Ovary (tissue), 9 donors: ENCODE results near the gene SMARCD2. TPM values are rescaled to one million over a fixed set of nuclear protein-coding genes. Genes with fewer than 3 reads are reported as not detected.

Experiments
- DNase-seq, 5 donors: peaks; one replicate each; pipeline ENCODE4 v3.0.0-alpha.2; 2019 to 2020
- H3K27ac ChIP-seq, 2 donors: fragments of 200-600 bp; one replicate each; pipeline versions ENCODE4 v1.5.1 to v1.8.0; 2019 to 2022
- H3K27me3 ChIP-seq: fragments of 200-600 bp; one replicate; pipeline ENCODE4 v1.8.0; 2022
- H3K36me3 ChIP-seq: fragments of 200-600 bp; sonication (generic); one replicate; pipeline ENCODE4 v1.5.1; 2019
- H3K4me1 ChIP-seq: one replicate; pipeline ENCODE4 v1.8.1; 2013; ENCODE audit warnings: mild to moderate bottlenecking, moderate library complexity; ENCODE audit not compliant: insufficient read depth
- H3K4me3 ChIP-seq: fragments of 200-600 bp; sonication (generic); one replicate; pipeline ENCODE4 v1.5.1; 2017
- H3K9me3 ChIP-seq, 2 donors: fragments of 200-600 bp in 1 of 2; sonication (generic) in 1 of 2; one replicate each; pipeline versions ENCODE4 v1.5.1 to v1.8.1; 2013 to 2019; ENCODE audit warnings: mild to moderate bottlenecking in 1 of 2, moderate library complexity in 1 of 2
- EP300 ChIP-seq: sonication (generic); formaldehyde crosslinking; IDR thresholded peaks from one replicate; pipeline ENCODE4 v1.6.1; 2017; ENCODE audit warnings: antibody characterized with exemption
- POLR2A ChIP-seq: fragments of 450-650 bp; IDR thresholded peaks from one replicate; pipeline ENCODE4 v1.6.1; 2017; ENCODE audit warnings: antibody characterized with exemption, mild to moderate bottlenecking, moderate library complexity
- WGBS, 3 donors: extraction: QIAGEN DNeasy Blood & Tissue Kit in 1 of 3; methylation state at CpG; one replicate each; pipeline versions ENCODE4 v1.1.5 to v1.1.7; 2013 to 2017; 5-methylcytosine and 5-hydroxymethylcytosine counted together
- intact Hi-C, 4 donors: fragments of 100-400 bp; cut with DNase I; formaldehyde crosslinking; loops; one replicate each; pipeline versions ENCODE4 v1.11.0 to v1.15.1; 2022 to 2023
- polyA plus RNA-seq, 2 donors: library from polyadenylated mRNA; stranded (reverse); fragments of 200-250 nt in 1 of 2; fragments of 350-450 nt in 1 of 2; fragmentation: Illumina TruSeq in 1 of 2; extraction: RNeasy Lipid Tissue Mini Kit (QIAGEN cat#74804) in 1 of 2; gene quantifications; one replicate each; pipeline ENCODE4 v1.2.3, GENCODE V29; 2013 to 2014
- total RNA-seq, 7 donors: library from RNA; depleted of rRNA in 2 of 7; stranded (reverse); fragments of >200 nt in 2 of 7; fragmentation: NEBNext Ultra II Directional in 3 of 7; extraction: Animal tissue kit (Norgen Biotek cat#: 25700) in 3 of 7; gene quantifications; one replicate each; pipeline versions ENCODE4 v1.1.0 to v1.2.4, GENCODE V29; 2016 to 2023
- TF ChIP-seq, protein P1 (sequence below), 3 donors: fragments of 450-650 bp in 2 of 3; fragments of 200-600 bp in 1 of 3; IDR thresholded peaks; one replicate each; pipeline versions ENCODE4 v1.5.1 to v1.8.0; 2016 to 2022; ENCODE audit warnings: antibody characterized with exemption in 3 of 3, mild to moderate bottlenecking in 1 of 3
- donor health status: DM: no; HTN: no; CAD: no; lungs with moderate emphysema.
- donor health status: DM: no; HTN: no; CAD: no.
- donor health status: Bipolar disorder and iron deficiency.
- donor health status: DM: yes; HTN: yes; CAD: no.
- donor health status: DM: no; HTN: no; CAD: no.
- donor health status: DM: yes; HTN: yes; CAD: no.

SMARCD2 gene
- total and polyA plus RNA-seq, 9 donors, result 46.2 to 117 (median 69.8) TPM

DNA sequence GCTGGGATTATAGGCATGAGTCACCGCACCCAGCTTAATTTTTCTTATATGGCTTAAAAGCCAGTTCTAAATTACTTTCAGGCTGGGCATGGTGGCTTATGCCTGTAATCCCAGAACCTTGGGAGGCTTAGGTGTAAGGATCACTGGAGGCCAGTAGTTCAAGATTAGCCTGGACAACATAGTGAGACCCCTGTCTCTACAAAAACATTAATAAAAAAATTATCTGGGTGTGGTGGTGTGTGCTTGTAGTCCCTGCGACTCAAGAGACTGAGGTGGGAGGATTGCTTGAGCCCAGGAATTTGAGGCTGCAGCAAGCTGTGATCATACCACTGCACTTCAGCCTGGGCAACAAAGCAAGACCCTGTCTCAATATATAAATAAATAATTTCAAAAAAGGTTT, 10.8 kb upstream of the SMARCD2 start:
- 74 to 85% (median 79%) methylated on average over 2 of the region's 2 CpGs for whole genome bisulfite sequencing, 3 donors
- Histone ChIP-seq H3K4me1 (peaks cover 4% of the 10 kb centered on the region), H3K27ac (no peak overlapping the region), H3K4me3 (no peak overlapping the region), H3K27me3 (no peaks in the 10 kb centered on the region), H3K9me3 (no peaks in the 10 kb centered on the region), H3K36me3 (no peaks in the 10 kb centered on the region)
- no peak for DNase-seq
- no peak for TF ChIP-seq EP300
- TF ChIP-seq, protein P1, sequence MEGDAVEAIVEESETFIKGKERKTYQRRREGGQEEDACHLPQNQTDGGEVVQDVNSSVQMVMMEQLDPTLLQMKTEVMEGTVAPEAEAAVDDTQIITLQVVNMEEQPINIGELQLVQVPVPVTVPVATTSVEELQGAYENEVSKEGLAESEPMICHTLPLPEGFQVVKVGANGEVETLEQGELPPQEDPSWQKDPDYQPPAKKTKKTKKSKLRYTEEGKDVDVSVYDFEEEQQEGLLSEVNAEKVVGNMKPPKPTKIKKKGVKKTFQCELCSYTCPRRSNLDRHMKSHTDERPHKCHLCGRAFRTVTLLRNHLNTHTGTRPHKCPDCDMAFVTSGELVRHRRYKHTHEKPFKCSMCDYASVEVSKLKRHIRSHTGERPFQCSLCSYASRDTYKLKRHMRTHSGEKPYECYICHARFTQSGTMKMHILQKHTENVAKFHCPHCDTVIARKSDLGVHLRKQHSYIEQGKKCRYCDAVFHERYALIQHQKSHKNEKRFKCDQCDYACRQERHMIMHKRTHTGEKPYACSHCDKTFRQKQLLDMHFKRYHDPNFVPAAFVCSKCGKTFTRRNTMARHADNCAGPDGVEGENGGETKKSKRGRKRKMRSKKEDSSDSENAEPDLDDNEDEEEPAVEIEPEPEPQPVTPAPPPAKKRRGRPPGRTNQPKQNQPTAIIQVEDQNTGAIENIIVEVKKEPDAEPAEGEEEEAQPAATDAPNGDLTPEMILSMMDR (IDR thresholded peaks at IDR 0.05), result no peak
- no peak for TF ChIP-seq POLR2A
- intact Hi-C loops, result no loop called here

DNA sequence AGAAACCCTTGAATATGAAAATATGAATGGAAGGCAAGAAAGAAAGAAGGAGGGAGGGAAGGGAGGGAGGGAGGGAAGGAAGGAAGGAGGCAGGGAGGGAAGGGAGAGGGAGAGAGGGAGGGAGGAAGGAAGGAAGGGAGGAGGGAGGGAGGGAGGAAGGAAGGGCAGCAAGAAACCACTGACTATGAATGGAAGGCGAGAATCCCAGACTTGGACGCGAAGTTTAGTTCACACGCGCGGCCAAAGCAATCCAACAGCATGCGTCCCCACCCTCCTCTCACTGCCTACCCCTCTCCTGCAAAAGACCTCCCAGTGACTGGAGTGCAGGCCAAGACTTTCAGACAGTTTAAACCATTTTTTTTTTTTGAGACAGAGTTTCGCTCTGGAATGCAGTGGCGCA, 7.9 kb upstream of the SMARCD2 start:
- Histone ChIP-seq H3K4me1 (peaks cover 4% of the 10 kb centered on the region), H3K27ac (no peak overlapping the region), H3K4me3 (no peak overlapping the region), H3K36me3 (no peaks in the 10 kb centered on the region), H3K27me3 (no peaks in the 10 kb centered on the region), H3K9me3 (no peaks in the 10 kb centered on the region)
- intact Hi-C loops, result no loop called here
- no peak for DNase-seq
- WGBS, 3 donors, result 79 to 85% (median 83%) methylated on average over 9 of the region's 9 CpGs
- TF ChIP-seq, protein P1 (IDR thresholded peaks at IDR 0.05), result no peak
- TF ChIP-seq POLR2A (no peak), EP300 (no peak)

- no peaks in the 10 kb centered on the region for H3K9me3 ChIP-seq
- WGBS, 3 donors, result 9 to 20% (median 15%) methylated on average over 82 of the region's 82 CpGs
- intact Hi-C loops, result no loop called here
Observed at GRCh38 chr17:63848834-63849689, 6.6 kb upstream of the SMARCD2 start.

GRCh38 chr17:63847525-63848249, 5.2 kb upstream of the SMARCD2 start:
- Histone ChIP-seq H3K4me1 (peaks cover 6% of the 10 kb centered on the region), H3K4me3 (no peak overlapping the region), H3K27me3 (no peaks in the 10 kb centered on the region), H3K9me3 (no peaks in the 10 kb centered on the region), H3K36me3 (no peaks in the 10 kb centered on the region), H3K27ac (no peak overlapping the region)
- TF ChIP-seq EP300 (no peak), POLR2A (no peak)
- TF ChIP-seq, protein P1 (IDR thresholded peaks at IDR 0.05), result no peak
- intact Hi-C loops, result no loop called here
- WGBS, 3 donors, result 61 to 96% (median 80%) methylated on average over 3 of the region's 3 CpGs
- DNase-seq, result peak in 1 of 5 donors; percentile 33

More at GRCh38 chr17:63848834-63849689, 6.6 kb upstream of the SMARCD2 start:
- DNase-seq, result peak; percentile 89 to 96 (median 91)
- Histone ChIP-seq H3K27me3 (no peaks in the 10 kb centered on the region), H3K4me3 (peak overlapping the region; percentile 33), H3K36me3 (no peaks in the 10 kb centered on the region), H3K4me1 (peaks cover 4% of the 10 kb centered on the region), H3K27ac (no peak overlapping the region)
- TF ChIP-seq EP300 (no peak), POLR2A (peak; percentile 19)
- TF ChIP-seq, protein P1 (IDR thresholded peaks at IDR 0.05), result peak; percentile 44 to 83 (median 73)
